GM12878 (cell line): Measurements from ENCODE around the gene MXD4. TPM values are rescaled to one million over a fixed set of nuclear protein-coding genes. Genes with fewer than 3 reads are reported as not detected.

Experiments used
- ATAC-seq: fragments of 200-7000 bp; cut with Tn5 transposase; 3 replicates; pipeline ENCODE4 v1.9.1; 2020; ENCODE audit warnings: mild to moderate bottlenecking, moderate library complexity
- BruUV-seq: library from RNA; stranded (reverse); fragments of 400-500 nt; replicated peaks from 2 replicates; lab custom pipeline; 2021; lab: Mats Ljungman, UMichigan
- CTCF ChIA-PET: fragments of 300-600 bp; sonication (Branson Sonifier 250); formaldehyde crosslinking; extraction: SDS; loops from one replicate; lab custom pipeline; 2021; ENCODE audit warnings: inconsistent platforms; lab: Yijun Ruan, JAX
- POLR2A ChIA-PET: fragments of 350-600 bp; formaldehyde crosslinking; extraction: SDS; loops from one replicate; lab custom pipeline; 2021; ENCODE audit warnings: inconsistent platforms; lab: Charles Lee
- RAD21 ChIA-PET: fragments of 300-600 bp; sonication (Branson Sonifier 250); formaldehyde crosslinking; loops from one replicate; lab custom pipeline; 2023; ENCODE audit warnings: antibody characterized with exemption; ENCODE audit not compliant: unreplicated experiment; lab: Charles Lee
- SMC1A ChIA-PET: fragments of 300-600 bp; sonication (Branson Sonifier 250); formaldehyde crosslinking; loops from one replicate; lab custom pipeline; 2023; ENCODE audit not compliant: unreplicated experiment, uncharacterized antibody; lab: Charles Lee
- DNase-seq: peaks from one replicate; pipeline ENCODE4 v3.0.0-alpha.2; 2011; ENCODE audit warnings: low read depth, low spot score
- FAIRE-seq: peaks from 3 replicates; lab custom pipeline; 2011; peaks lifted over from hg19 to GRCh38; lab: Jason Lieb, UNC
- H2AFZ ChIP-seq: 2 replicates; pipeline ENCODE4 v1.6.0; 2011; ENCODE audit warnings: low read depth, low read length, control low read depth; ENCODE audit not compliant: control insufficient read depth
- H3K27ac ChIP-seq: 2 replicates; pipeline ENCODE4 v1.5.1; 2011; ENCODE audit warnings: control low read depth; ENCODE audit not compliant: control insufficient read depth, insufficient read depth
- H3K27me3 ChIP-seq, 2 experiments: replicated peaks in 1 of 2; 2 replicates each; pipeline versions ENCODE4 v1.6.0 to v1.6.1; 2011; ENCODE audit warnings: low read length in 1 of 2; ENCODE audit not compliant: control insufficient read depth in 2 of 2, insufficient read depth in 2 of 2
- H3K36me3 ChIP-seq, 2 experiments: 2 replicates each; pipeline ENCODE4 v1.5.1; 2011; ENCODE audit warnings: low read length in 1 of 2; ENCODE audit not compliant: control insufficient read depth in 2 of 2, insufficient read depth in 2 of 2
- H3K4me1 ChIP-seq: 2 replicates; pipeline ENCODE4 v1.6.1; 2011; ENCODE audit warnings: mild to moderate bottlenecking, low read length, moderate library complexity, mixed read lengths; ENCODE audit not compliant: control insufficient read depth, insufficient read depth
- H3K4me2 ChIP-seq: 2 replicates; pipeline ENCODE4 v1.6.0; 2011; ENCODE audit warnings: control low read depth; ENCODE audit not compliant: control insufficient read depth, insufficient read depth
- H3K4me3 ChIP-seq: fragments of 200-600 bp; sonication (generic); 2 replicates; pipeline ENCODE4 v1.5.1; 2016
- H3K79me2 ChIP-seq: 2 replicates; pipeline ENCODE4 v1.6.0; 2011; ENCODE audit warnings: low read length; ENCODE audit not compliant: control insufficient read depth, insufficient read depth
- H3K9ac ChIP-seq: 2 replicates; pipeline ENCODE4 v1.8.0; 2011; ENCODE audit warnings: low read length, control low read depth, mixed read lengths; ENCODE audit not compliant: control insufficient read depth, insufficient read depth
- H3K9me3 ChIP-seq: replicated peaks from 3 replicates; pipeline ENCODE4 v1.5.1; 2011; ENCODE audit warnings: mild to moderate bottlenecking, low read length; ENCODE audit not compliant: control insufficient read depth, insufficient read depth
- H4K20me1 ChIP-seq: 2 replicates; pipeline ENCODE4 v1.6.0; 2011; ENCODE audit not compliant: control insufficient read depth, insufficient read depth
- CHD1 ChIP-seq: IDR thresholded peaks from 2 replicates; pipeline ENCODE4 v1.6.1; 2012; ENCODE audit warnings: low read depth, low read length, improper control_type of control experiment
- FOS ChIP-seq: IDR thresholded peaks from 3 replicates; pipeline ENCODE4 v1.6.1; 2011; ENCODE audit warnings: borderline replicate concordance; ENCODE audit not compliant: insufficient read length; ENCODE audit errors: extremely low read depth
- HDAC2 ChIP-seq: fragments of 200-600 bp; sonication (generic); IDR thresholded peaks from 2 replicates; pipeline ENCODE4 v1.6.1; 2017
- MYC ChIP-seq: IDR thresholded peaks from 2 replicates; pipeline ENCODE4 v1.6.1; 2011; ENCODE audit warnings: mild to moderate bottlenecking, low read length, moderate library complexity, inconsistent platforms; ENCODE audit not compliant: insufficient read depth, insufficient replicate concordance, insufficient read length, severe bottlenecking
- NFYB ChIP-seq: IDR thresholded peaks from 2 replicates; pipeline ENCODE4 v1.6.1; 2011; ENCODE audit warnings: low read depth, mild to moderate bottlenecking, low read length, improper control_type of control experiment, moderate library complexity; ENCODE audit not compliant: insufficient read depth
- NR2C2 ChIP-seq: IDR thresholded peaks from 2 replicates; pipeline ENCODE4 v1.6.1; 2011; ENCODE audit warnings: borderline replicate concordance, low read depth; ENCODE audit not compliant: control insufficient read depth, insufficient read length
- NRF1 ChIP-seq: conservative IDR thresholded peaks from 2 replicates; pipeline ENCODE4 v1.6.1; 2011; ENCODE audit warnings: mild to moderate bottlenecking, low read depth, low read length, improper control_type of control experiment
- ZNF217 ChIP-seq: fragments of 450-650 bp; IDR thresholded peaks from 2 replicates; pipeline ENCODE4 v1.6.1; 2017; ENCODE audit warnings: antibody characterized with exemption, mild to moderate bottlenecking
- WGBS: methylation state at CpG from one replicate; pipeline ENCODE4 v1.1.6; 2016; ENCODE audit warnings: low lambda C conversion rate; ENCODE audit not compliant: insufficient replicate concordance, insufficient coverage; ENCODE audit errors: missing lambda C conversion rate; 5-methylcytosine and 5-hydroxymethylcytosine counted together
- in situ Hi-C: fragments of 300-500 bp; cut with MboI; formaldehyde crosslinking; loops from 9 replicates; pipeline ENCODE4 v1.14.3; 2018; ENCODE audit warnings: mixed read lengths
- intact Hi-C: fragments of 100-400 bp; cut with micrococcal nuclease; formaldehyde crosslinking; loops from one replicate; pipeline ENCODE4 v1.14.2; 2022; ENCODE audit not compliant: unreplicated experiment
- polyA plus RNA-seq, 11 experiments: library from polyadenylated mRNA; depleted of rRNA in 4 of 11; unstranded in 6 of 11; stranded (reverse) in 5 of 11; fragments of >200 nt; fragmentation: Nextera tagmentation in 4 of 11; fragmentation: Illumina TruSeq in 1 of 11; extraction: Ambion mirVana in 4 of 11; extraction: Trizol in 1 of 11; gene quantifications; 1 replicate in 1 of 11; 2 replicates in 10 of 11; pipeline versions ENCODE4 v1.2.1 to v1.2.3, GENCODE V29; 2011 to 2016; ENCODE audit warnings: inconsistent platforms in 2 of 11, missing spikeins in 2 of 11, low read depth in 1 of 11
- total RNA-seq, 4 experiments: library from RNA; depleted of rRNA in 3 of 4; stranded (reverse); fragments of >200 nt in 3 of 4; fragmentation: Illumina TruSeq in 1 of 4; extraction: Trizol in 1 of 4; gene quantifications; 2 replicates each; pipeline versions ENCODE4 v1.2.1 to v1.2.3, GENCODE V29; 2013 to 2021

MXD4 gene
- total and polyA plus RNA-seq, 10 of the 15 experiments (the other 5 are each of a cell fraction or from before 2014, with no cell fraction given), result 0.21 to 25.6 (median 5.2) TPM

- in situ Hi-C loops, result no loop called here
- Histone ChIP-seq H2AFZ (no peak overlapping the region), H4K20me1 (no peaks in the 10 kb centered on the region), H3K4me3 (no peak overlapping the region), H3K79me2 (no peaks in the 10 kb centered on the region), H3K4me2 (no peak overlapping the region), H3K4me1 (no peaks in the 10 kb centered on the region), H3K9me3 (no peaks in the 10 kb centered on the region), H3K9ac (no peak overlapping the region), H3K27ac (no peak overlapping the region), H3K36me3 (no peaks in the 10 kb centered on the region), H3K27me3 (no peaks in the 10 kb centered on the region)
- DNase-seq (no peak), ATAC-seq (no peak), FAIRE-seq (no peak)
- BruUV-seq, result no TSS peak
- SMC1A ChIA-PET, result no interaction called here
- intact Hi-C loops, result no loop called here
- CTCF ChIA-PET, result no interaction called here
- no peak for TF ChIP-seq ZNF217
- TF ChIP-seq NRF1, result no peak
- no peak for TF ChIP-seq NFYB
- TF ChIP-seq CHD1, result no peak
- no peak for TF ChIP-seq HDAC2
- no peak for TF ChIP-seq MYC
- 75% methylated on average over 23 of the region's 23 CpGs for WGBS
- RAD21 ChIA-PET, result no interaction called here
- POLR2A ChIA-PET, result no interaction called here
Measured at GRCh38 chr4:2298532-2298991, 36.7 kb upstream of the MXD4 start.

GRCh38 chr4:2297606-2298531 is 36.0 kb upstream of the MXD4 start:
- ChIA-PET RAD21 (no interaction called here), POLR2A (no interaction called here), SMC1A (no interaction called here), CTCF (interaction anchor here (0.9 kb wide), 1 partner anchor 78 kb away, joined by 3 read pairs; no protein-coding TSS in a partner anchor)
- DNase-seq, result no peak
- WGBS, result 48% methylated on average over 40 of the region's 40 CpGs
- H3K27me3 ChIP-seq, result no peaks in the 10 kb centered on the region
- BruUV-seq, result no TSS peak
- H3K9ac ChIP-seq, result no peak overlapping the region
- in situ Hi-C loops (no loop called here), intact Hi-C loops (no loop called here)
- no peak for TF ChIP-seq FOS
- peak; percentile 10 for TF ChIP-seq NR2C2
- H3K4me2 ChIP-seq, result no peak overlapping the region
- H3K79me2 ChIP-seq, result no peaks in the 10 kb centered on the region
- ATAC-seq, result peak; percentile 26; the same call in 1 of the 3 replicates
- no peak for FAIRE-seq
- no peak overlapping the region for H2AFZ ChIP-seq
- H3K36me3 ChIP-seq, result no peaks in the 10 kb centered on the region
- no peak overlapping the region for H3K27ac ChIP-seq
- no peaks in the 10 kb centered on the region for H3K9me3 ChIP-seq
- H4K20me1 ChIP-seq, result no peaks in the 10 kb centered on the region
- H3K4me1 ChIP-seq, result no peaks in the 10 kb centered on the region
- no peak overlapping the region for H3K4me3 ChIP-seq
